Amniotic epithelial cell (primary cell): ENCODE results near the gene ADAMTS17.
A peak's percentile ranks its signal among the peaks of the same experiment; 100 is the strongest.

Experiments
- DNase-seq: peaks from one replicate; pipeline ENCODE4 v3.0.0-alpha.2; 2010; ENCODE audit warnings: low read depth

Gene ADAMTS17

DNA sequence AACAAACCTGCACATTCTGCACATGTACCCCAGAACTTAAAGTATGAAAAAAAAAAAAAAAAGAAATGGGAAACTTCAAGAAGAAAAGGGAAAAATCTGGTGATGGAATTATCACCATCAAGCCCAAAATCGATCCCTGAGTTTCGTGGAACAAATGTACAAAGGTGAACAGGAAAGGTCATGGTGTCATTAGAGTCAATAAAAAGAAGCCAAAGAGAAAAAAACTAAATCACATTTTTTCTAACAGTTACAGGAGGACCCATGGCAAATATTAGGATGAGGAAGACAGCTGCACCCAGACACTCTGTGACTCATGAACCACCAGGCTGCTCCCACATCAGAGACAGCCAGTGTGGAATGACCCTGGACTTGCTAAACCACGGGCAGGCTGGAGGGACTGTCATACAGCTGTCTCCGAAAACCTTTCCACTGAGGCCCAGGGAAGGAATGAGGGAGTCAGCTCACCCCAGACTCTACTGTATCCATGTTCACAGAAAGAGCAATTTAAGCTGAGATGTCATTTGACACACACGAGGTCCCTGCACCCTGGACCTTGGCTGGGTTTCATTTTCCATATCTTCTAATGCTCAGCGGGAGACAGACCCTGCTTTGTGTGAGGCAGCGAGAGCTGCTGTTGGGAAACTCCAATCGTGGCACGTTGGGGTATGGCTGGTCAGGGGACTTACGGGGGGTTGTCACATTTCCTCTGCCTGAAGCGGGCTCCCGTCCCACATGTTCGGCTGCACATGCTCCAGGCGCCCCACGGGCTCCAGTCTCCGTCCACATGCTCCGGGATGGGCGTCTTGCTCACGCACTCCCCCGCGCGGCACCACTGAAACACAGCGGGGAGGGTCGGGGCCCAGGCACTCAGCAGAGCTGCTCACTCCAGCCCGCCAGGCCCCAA, 210.2 kb downstream of the ADAMTS17 start:
- DNase-seq: peak; percentile 34

DNA sequence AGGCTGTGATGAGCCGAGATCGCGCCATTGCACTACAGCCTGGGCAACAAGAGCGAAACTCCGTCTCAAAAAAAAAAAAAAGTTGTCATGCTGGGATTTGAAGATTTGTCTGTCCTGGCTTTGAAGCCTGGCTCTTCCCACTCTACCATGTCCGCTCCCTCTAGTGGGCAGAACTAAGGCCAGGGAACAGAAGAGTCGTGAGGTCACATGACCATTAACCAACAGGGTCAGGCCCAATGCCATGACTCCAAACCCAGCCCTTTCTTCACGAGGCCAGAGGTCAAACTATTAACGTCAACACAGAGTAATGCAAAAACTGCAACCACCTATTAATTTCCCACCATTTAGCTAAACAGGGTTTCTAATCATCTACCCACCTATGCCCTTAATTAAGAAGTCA, 212.1 kb downstream of the ADAMTS17 start:
- no peak for DNase-seq

DNA sequence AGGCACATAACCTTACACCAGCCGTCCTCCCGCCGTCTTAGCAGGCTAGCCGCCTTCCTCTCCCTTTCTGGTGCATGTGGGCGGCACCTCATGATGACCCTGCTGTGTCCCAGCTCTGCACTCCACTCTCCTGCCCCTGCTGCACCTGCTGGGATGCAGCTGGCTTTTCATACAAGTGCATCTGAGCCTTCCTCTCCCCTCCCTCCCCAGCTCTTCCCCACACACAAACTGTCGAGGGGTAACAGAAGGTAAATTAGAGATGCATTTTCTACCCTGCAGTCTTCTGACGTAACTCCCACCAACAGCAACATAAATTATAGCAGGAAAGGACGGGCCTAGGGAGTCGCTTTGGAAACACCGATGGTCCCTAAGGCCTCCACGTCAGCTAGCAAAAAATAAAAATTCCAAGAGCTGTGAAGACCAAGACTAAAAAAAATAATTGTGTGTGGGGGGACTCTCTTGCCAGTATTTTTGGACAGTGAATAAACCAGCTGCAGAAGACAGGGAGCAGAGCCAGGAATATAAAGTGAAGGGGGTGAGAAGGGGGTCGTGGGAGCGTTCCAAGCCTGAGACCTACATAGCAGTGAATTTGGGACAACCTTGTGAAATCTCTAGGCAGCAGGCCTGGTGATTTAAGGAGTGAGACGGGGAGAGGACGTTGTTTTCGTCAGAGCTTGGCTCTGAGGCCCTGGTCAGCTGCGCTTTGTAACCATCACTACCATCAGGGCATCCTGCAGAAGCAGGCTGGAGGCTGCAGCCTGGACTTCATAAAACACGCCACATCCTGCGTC, 216.2 kb downstream of the ADAMTS17 start:
- no peak for DNase-seq

DNA sequence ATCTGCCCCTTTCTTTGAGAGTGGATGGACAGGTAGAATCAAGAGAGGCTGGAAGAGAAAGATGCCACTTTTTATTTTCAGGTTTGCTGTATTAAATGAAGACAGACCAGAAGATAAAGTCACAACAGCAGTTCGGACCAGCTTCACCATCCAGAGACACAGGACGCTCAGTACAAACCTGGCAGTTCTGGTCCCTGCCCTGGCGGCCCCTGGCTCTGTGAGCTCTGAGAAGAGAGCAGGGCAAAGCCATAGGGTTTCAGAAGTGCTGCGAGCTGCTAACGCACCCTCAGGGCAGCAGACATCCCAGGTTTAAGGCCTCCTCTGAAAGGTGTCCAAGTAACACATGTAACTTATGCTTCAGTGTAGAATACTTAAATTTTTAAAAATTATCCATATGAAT, 216.8 kb downstream of the ADAMTS17 start:
- no peak for DNase-seq

DNA sequence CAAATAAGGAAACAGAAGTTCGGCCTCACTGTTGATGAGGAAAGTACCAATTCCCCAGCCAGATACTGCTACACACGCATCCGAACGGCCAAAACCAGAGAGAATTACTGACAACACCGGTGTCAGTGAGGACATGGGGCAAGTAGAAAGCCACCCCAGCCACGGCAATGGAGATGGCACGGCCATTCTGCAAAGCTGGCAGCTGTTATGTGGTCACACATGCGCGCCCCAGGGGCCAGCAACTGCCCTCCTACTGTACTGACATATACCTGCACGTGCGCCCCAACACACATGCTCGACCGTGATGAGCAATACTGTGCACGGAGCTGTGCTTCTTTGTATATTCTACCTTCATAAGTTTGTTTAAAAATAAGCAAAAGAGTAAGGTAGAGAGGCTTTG, 217.4 kb downstream of the ADAMTS17 start:
- no peak for DNase-seq

DNA sequence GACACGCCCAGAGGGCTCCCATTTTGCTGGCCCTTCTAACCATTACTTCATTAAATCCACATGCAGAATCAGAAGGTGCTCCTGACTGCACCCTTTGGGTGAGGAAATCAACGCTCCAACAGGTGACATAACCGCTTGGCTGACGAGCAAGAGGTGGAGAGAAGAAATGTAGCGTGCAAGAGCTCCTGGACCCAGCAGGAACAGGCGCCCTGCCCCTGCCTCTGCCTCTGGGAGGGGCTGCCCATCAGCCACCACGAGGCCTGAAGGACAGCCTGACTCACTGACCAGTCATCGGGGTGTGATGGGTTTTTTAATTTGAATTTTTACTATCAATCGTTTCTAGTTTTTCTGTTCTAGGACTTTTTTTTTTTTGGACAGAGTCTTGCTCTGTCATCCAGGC, 218.2 kb downstream of the ADAMTS17 start:
- DNase-seq: no peak

DNA sequence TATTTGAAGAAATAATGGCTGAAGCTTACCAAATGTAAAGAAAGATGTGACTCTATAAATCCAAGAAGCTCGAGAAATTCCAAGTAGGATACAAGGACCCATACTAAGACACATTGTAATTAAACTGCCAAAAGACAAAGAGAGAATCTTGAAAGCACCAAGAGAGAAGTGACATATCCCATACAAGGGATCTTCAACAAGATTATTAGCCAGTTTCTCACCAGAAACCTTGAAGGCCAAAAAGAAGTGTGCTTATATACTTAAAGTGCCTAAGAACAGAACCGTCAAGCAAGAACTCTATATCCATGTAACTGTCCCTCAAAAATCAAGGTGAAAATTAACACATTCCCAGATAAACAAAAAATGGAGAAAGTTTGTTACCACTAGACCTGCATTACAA, 220.5 kb downstream of the ADAMTS17 start:
- DNase-seq: no peak

DNA sequence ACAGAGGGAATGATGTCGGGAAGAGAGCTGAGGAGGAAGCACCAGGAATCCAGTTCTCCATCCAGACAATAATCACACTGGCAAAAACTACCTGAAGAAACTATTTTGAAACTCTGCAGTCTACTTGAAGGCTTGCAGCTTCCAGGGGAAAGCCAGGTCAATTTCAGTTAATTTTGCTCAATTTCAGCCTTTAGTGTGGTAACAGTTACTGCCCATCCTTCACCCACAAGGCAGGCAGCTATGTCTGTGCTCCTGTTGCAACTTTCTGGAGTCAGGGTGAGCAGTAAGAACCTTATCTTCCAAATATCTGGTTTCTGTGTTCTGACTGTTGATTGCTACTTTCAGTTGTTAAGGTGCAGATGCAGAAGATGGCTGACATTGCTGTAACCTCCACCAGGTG, 221.7 kb downstream of the ADAMTS17 start:
- no peak for DNase-seq

DNA sequence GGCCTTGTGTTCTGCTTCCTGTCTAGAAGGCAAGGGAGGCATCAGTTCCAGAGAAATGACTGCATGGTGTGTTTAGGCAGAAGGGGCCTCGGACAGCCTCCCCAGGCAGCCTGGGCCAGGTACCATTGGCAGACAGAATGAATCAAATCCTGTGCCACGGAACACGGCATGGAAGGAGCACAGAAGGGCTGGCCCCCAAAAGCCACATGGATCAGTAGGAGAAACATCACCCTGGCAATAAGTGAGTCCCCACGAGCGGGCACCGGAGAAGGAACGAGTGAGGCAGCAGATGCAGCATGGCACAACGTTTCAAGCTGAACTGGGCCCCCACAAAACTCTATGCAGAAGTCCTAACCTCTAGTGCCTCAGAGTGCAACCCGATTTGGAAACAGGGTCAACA, 223.2 kb downstream of the ADAMTS17 start:
- no peak for DNase-seq

DNA sequence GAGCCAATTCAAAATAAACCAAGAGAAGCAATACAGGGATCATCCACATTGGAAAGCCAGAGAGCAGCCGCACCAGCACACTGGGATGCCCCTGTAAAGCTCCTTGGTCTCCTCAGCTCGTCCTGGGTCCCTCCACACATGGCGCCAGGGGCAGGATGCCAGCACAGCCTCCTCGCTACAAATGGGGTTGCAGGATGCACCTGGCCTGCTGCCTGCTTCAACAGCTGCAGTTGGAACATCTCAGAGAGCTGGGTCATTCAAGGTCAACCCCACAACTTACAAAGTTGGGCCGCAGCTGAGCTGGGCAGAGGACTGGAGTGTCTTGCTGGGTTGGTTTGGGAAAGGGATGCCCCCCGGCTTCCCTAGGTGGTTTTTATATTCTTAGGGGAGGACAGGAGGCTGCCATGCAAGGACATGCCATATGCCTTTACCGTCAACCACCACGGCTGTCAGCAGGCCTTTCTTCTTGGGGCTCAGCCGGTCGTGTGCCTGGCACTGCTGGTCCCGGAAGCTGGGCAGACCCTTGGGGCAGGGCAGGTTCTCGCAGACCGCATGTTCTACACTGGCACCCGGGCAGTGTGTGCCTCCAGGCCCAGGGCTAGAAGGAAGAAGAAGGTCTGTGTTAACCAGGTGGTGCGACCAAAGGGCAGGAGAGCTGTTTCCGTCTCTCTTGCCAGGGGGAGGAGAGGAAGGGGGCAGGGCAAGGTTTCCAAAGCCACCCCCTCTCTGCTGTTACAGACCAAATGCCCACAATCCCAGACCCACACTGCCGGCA, 225.2 kb downstream of the ADAMTS17 start:
- DNase-seq: no peak

DNA sequence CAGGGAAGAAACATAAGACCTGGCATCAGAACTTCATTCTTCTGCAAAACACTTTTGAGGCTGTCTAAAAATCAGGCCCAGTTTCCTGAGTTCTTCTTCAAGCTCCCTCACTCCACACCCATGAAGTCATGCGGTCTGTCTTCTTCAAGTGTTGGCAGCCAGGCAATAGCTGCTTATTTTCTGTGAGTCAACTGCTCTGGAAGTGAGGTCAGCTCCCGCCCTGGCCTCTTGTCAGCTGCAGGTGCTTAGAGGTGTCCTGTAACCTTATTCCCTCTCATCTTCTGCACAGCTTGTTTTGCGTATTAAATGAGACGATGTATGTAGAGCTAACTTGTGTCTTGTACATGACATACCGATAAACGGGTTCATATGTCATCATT, 226.1 kb downstream of the ADAMTS17 start:
- peak; percentile 90 for DNase-seq

DNA sequence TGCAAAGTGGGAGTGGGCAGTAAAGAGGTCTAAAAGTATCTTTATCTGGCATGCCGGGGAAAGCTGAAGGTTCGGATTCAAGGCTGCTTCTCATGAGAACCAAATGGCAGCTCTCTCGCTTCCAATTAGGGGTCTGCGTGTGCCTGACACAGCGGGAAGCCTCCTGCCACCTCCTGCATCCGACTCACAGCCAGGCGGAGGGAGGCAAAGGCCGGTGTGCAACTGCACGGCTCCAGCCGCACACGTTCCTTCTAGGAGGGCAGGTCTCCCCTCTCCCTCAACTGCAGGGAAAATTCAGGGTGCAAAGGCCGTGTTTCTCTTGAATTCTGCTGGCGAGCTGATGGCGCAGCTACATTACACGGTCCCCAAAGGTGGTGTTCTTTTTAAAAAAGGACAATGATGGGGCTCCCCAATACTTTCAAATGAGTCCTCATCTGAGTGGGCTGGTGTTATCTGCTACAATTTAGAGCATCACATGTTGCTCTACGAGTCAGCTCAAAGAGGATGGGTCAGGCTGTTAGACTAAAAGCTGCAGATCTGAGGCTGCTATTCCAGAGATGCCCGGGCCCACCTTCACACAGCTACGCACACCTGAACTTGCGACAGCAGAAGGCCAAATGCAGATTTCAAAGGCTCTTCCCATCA, 226.6 kb downstream of the ADAMTS17 start:
- no peak for DNase-seq

DNA sequence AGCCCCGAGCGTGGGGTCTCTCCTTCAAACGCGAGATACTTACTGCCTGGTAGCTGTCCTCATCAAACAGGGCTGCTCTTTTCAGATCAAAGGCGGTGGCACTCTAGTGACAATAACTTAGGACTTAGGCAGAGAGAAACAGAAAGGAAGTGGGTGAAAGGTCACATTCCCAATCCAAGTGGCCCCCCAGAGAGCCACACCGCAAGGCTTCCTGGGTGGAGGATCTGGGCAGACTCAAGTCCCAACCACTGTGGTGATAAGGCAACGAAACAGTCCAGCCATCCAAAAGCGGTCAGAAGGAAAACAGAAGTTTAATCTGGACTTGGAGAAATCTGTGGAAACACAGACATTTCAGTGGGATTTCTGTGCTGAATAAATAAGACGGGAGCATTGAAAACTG, 227.2 kb downstream of the ADAMTS17 start:
- DNase-seq: peak; percentile 94

DNA sequence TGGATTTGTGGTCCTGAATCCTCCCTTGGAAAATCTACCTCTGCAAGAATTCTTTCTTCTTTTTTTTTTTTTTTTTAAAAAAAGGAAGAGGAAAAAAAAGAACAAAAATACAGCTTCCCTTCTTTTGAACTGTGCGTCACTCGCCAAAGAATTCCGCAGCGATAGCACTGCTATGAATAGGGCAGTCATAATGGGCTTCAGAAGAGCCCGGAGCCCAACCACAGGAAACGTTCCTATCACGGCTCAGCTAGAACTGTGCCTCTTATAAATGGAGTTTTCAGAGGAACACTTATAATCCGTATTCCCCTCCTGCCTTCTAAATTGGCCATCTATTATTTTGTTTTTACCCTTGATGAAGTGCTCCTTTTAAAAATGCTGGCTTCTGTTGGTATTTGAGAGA, 227.7 kb downstream of the ADAMTS17 start:
- peak; percentile 95 for DNase-seq

DNA sequence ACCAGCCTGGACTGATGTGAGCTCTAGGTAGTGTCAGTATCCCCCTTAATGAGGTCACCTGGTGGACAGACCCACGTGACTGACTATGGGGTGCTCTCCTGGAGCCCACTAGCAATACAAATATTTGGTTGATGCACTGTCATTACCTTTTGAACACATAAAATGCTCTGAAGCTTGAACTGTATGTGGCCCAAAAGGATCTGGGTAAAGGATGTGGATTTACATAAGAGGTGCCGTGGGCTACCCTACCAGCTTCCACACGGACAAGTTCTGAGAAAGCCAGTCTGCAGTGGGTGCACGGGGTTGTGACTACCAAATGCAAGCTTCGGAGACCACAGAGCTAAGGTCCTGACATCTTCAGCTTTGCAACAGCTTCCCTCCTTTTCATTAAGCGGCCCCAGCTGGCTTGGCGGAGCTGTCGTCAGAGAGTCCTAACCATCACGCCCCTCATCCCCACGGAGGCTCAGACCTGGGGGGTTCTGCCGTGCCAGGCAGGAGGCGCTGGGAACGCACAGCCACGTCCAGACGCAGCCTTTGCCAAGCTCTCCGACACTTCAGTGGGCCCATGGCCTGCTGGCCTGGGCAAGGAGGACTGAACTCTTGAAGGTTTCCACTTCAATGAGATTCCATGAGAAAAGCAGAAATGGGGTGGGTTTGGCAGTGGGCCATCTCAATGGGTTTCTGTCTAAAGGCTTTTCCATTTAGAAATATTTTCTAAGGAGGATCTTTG, 228.3 kb downstream of the ADAMTS17 start:
- no peak for DNase-seq

DNA sequence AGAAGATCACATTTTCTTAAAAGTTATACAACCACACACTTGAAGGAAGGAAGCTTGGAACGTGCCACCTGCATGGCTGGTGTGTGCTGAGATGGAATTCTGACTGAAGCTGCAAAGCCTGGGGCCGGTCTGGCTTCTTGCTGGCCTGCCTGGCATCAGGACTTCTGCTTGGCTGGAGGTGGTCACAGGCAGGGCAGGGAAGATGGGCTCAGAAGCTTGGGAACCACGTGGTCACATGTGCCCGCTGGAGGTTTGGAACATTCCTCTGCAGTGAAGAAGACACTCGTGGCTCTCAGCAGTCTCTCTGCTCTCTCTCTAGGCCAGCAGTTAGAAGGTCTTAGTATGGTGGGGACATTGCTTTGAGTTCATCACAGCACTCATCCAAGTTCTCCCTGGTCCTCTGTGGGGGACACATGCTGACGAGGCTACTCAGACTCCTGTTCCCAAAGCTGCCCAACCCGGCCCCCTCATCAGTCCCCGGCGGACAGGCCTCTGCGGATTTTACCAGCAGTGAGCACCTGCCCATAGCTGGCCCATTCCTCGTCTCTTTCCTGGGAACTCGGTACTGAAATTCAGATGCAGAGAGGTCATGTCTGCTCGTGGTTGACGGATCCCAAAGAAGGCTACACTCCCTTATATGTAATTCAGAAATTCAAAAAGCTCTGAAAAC, 229.0 kb downstream of the ADAMTS17 start:
- DNase-seq: no peak

DNA sequence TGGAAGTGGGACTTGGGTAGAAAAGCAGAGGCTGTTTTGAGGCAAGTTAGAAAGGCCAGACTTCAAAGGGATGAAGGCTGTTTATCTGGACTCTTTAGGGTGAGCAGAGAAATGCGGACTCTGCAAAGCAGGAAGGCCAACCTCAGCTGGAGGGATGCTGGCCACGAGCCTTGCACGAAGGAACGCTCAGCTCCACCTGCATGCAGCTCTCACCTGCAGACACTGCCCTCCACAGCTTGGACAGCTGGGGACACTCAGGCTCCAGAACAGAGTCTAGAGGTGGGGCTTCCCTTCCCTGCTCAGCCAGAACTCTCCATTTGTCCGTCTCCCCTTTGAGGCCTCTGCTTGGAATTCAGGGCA, 229.7 kb downstream of the ADAMTS17 start:
- DNase-seq: no peak

DNA sequence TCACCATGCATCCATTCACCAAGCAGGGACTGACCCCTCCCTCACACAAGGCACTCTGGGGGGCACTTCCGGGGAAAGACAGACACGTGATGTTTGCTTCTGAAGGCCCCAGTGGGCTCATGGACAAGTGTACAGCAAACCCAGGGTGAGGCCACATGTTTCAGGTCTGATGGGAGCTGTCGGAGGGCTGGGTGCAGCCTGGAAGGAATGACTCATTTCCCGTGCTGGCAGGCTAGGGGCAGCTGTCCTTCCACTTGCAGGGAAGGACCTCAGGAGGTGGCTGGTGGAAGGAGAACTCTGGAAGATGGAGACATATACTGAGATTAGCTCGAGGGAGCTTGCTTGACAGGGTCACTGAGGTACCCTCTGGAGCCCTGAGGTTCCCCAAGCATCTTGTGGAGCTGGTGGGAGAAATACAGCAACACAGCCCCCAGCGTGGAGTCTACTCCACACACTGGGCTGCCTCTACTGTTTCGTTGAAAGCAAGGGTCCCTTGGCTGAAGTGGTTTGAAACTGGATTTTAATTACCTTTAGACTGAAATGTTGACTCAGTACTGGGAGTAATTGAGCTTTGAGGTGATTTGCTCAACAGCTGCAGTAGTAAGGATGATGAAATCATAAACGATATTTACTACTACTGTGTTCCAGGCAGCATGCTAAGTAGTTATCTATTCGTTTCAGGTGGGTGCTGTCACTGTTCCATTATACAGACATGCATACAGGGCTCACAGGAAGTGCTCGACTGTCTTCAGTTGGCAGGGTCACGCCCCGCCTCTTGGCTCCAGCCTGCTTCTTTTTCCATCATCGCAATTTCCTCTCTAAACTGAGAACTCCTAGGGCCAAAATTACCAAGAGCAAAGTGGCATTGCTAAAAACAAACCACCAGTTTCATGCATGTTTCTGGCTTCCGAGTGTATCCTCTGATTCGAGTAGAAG, 230.4 kb downstream of the ADAMTS17 start:
- DNase-seq: peak; percentile 78

DNA sequence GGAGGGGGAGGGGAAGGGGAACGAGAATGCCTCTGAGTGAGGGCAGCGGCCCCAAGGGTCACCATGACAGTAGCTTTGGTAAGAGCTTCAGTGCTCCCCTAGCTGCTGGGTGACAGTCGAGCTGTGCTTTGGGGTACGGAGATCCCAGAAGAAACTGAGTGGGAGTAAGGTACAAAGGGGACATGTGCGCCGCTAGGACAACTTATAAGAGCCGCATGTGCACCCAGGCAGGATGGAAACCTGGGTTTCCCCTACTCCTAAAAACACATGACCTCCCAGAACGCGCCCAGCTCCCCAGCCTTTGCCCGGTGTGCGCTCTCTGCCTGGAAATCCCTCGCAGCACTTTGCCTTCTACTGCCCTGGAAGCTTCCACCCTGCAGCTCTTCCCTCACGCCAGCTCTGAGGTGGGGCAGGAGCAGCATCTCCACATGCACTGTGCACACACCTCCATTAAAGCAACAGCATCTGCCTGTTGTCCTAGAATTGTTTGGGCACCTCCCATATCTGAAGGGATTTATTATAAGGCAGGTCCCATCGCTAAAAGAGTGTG, 232.2 kb downstream of the ADAMTS17 start:
- DNase-seq: no peak
